ENCODE data around the gene FXN.
"Not testable (repeated sequence)": the region's sequence is repeated elsewhere in the genome, so short reads cannot be mapped to it uniquely, and the experiment has no call there.

FXN gene

GRCh38 chr9:69027355-69028097 is 8.0 kb upstream of the FXN start:
- DNase-seq (ENCODE audit: low read depth in 2 of 2): no peak

GRCh38 chr9:69028754-69029153 is 6.8 kb upstream of the FXN start:
- DNase-seq (ENCODE audit: low read depth in 2 of 2): no peak

GRCh38 chr9:69029535-69029934 is 6.0 kb upstream of the FXN start:
- DNase-seq (ENCODE audit: low read depth in 2 of 2): no peak

- no peak for DNase-seq (ENCODE audit: low read depth in 2 of 2)
These were observed 4.5 kb upstream of the FXN start for GRCh38 chr9:69030851-69031645.

GRCh38 chr9:69034071-69034470 is 1.5 kb upstream of the FXN start:
- no peak for DNase-seq (ENCODE audit: low read depth in 2 of 2)

GRCh38 chr9:69036309-69036708 is 757 bp downstream of the FXN start:
- DNase-seq (ENCODE audit: low read depth in 2 of 2): no peak

GRCh38 chr9:69036799-69037198 is 1.2 kb downstream of the FXN start:
- no peak for DNase-seq (ENCODE audit: low read depth in 2 of 2)

GRCh38 chr9:69040646-69041045 is 5.1 kb downstream of the FXN start:
- no peak for DNase-seq (ENCODE audit: low read depth in 2 of 2)

GRCh38 chr9:69044240-69045219 is 9.0 kb downstream of the FXN start:
- no peak for DNase-seq (ENCODE audit: low read depth in 2 of 2)

- no peak for DNase-seq (ENCODE audit: low read depth in 2 of 2)
These were observed 10.3 kb downstream of the FXN start for GRCh38 chr9:69045821-69046220.

GRCh38 chr9:69046723-69047122 is 11.2 kb downstream of the FXN start:
- no peak for DNase-seq (ENCODE audit: low read depth in 2 of 2)

- no peak for DNase-seq (ENCODE audit: low read depth in 2 of 2)
These were observed 11.8 kb downstream of the FXN start for GRCh38 chr9:69047371-69047770.

GRCh38 chr9:69049094-69049493 is 13.5 kb downstream of the FXN start:
- DNase-seq (ENCODE audit: low read depth in 2 of 2): no peak

- DNase-seq (ENCODE audit: low read depth in 2 of 2): not testable (repeated sequence)
These were observed 15.4 kb downstream of the FXN start for GRCh38 chr9:69050936-69051335.

GRCh38 chr9:69054989-69055388 is 19.4 kb downstream of the FXN start:
- DNase-seq (ENCODE audit: low read depth in 2 of 2): no peak

GRCh38 chr9:69056191-69056815 is 20.8 kb downstream of the FXN start:
- DNase-seq (ENCODE audit: low read depth in 2 of 2): no peak

GRCh38 chr9:69058101-69058500 is 22.5 kb downstream of the FXN start:
- no peak for DNase-seq (ENCODE audit: low read depth in 2 of 2)

GRCh38 chr9:69060766-69061165 is 25.2 kb downstream of the FXN start:
- DNase-seq (ENCODE audit: low read depth in 2 of 2): no peak

GRCh38 chr9:69062195-69062594 is 26.6 kb downstream of the FXN start:
- DNase-seq (ENCODE audit: low read depth in 2 of 2): no peak

- DNase-seq (ENCODE audit: low read depth in 2 of 2): no peak
These were observed 28.3 kb downstream of the FXN start for GRCh38 chr9:69063839-69064238.

GRCh38 chr9:69065660-69066059 is 30.1 kb downstream of the FXN start:
- no peak for DNase-seq (ENCODE audit: low read depth in 2 of 2)

GRCh38 chr9:69066955-69067354 is 31.4 kb downstream of the FXN start:
- DNase-seq (ENCODE audit: low read depth in 2 of 2): no peak

Data from fibroblast of skin of left biceps (primary cell).